Measurements from ENCODE around the gene ME3. TPM values are rescaled to one million over a fixed set of nuclear protein-coding genes. Genes with fewer than 3 reads are reported as not detected.

The ME3 gene
- total RNA-seq, 1 experiment from 2014 or later = 83.8 TPM

- ChIA-PET POLR2A (ENCODE audit: unreplicated experiment) (no interaction called here), CTCF (no interaction called here)
- H3K4me2 ChIP-seq (ENCODE audit: low read length) = no peak overlapping the region
- H3K9ac ChIP-seq (ENCODE audit: low read length) = no peak overlapping the region
- no peaks in the 10 kb centered on the region for H3K36me3 ChIP-seq (ENCODE audit: low read depth, low read length)
- H4K20me1 ChIP-seq (ENCODE audit: low read length) = no peaks in the 10 kb centered on the region
- H3K27me3 ChIP-seq (ENCODE audit: low read length) = no peaks in the 10 kb centered on the region
- no peaks in the 10 kb centered on the region for H3F3A ChIP-seq (ENCODE audit: low read length, unreplicated experiment)
- no peak overlapping the region for H3K27ac ChIP-seq (ENCODE audit: low read length)
- DNase-seq (no peak), ATAC-seq (no peak)
- H3K4me1 ChIP-seq (ENCODE audit: insufficient read depth, low read length) = peaks cover 9% of the 10 kb centered on the region
- no peak for TF ChIP-seq EZH2phosphoT487 (IDR thresholded peaks at IDR 0.05; ENCODE audit: borderline replicate concordance, low read length)
- no peak for TF ChIP-seq EZH2 (IDR thresholded peaks at IDR 0.05; ENCODE audit: low read length, unreplicated experiment)
- TF ChIP-seq, protein P1, sequence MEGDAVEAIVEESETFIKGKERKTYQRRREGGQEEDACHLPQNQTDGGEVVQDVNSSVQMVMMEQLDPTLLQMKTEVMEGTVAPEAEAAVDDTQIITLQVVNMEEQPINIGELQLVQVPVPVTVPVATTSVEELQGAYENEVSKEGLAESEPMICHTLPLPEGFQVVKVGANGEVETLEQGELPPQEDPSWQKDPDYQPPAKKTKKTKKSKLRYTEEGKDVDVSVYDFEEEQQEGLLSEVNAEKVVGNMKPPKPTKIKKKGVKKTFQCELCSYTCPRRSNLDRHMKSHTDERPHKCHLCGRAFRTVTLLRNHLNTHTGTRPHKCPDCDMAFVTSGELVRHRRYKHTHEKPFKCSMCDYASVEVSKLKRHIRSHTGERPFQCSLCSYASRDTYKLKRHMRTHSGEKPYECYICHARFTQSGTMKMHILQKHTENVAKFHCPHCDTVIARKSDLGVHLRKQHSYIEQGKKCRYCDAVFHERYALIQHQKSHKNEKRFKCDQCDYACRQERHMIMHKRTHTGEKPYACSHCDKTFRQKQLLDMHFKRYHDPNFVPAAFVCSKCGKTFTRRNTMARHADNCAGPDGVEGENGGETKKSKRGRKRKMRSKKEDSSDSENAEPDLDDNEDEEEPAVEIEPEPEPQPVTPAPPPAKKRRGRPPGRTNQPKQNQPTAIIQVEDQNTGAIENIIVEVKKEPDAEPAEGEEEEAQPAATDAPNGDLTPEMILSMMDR (conservative IDR thresholded peaks at IDR 0.05; ENCODE audit: low read depth, low read length) = no peak
- H3K9me3 ChIP-seq (ENCODE audit: low read length) = no peaks in the 10 kb centered on the region
- no peak overlapping the region for H3K4me3 ChIP-seq (ENCODE audit: low read length)
- no TSS peak for BruUV-seq (replicated peaks)
- no peaks in the 10 kb centered on the region for H3K79me2 ChIP-seq (ENCODE audit: low read length)
- H2AFZ ChIP-seq (ENCODE audit: low read length) = no peak overlapping the region
- no peaks in the 10 kb centered on the region for H3K9me2 ChIP-seq (replicated peaks; ENCODE audit: low read length)
- intact Hi-C loops (cut with micrococcal nuclease) = no loop called here
Measured at GRCh38 chr11:86713552-86713951, 41.1 kb upstream of the ME3 start.

DNA sequence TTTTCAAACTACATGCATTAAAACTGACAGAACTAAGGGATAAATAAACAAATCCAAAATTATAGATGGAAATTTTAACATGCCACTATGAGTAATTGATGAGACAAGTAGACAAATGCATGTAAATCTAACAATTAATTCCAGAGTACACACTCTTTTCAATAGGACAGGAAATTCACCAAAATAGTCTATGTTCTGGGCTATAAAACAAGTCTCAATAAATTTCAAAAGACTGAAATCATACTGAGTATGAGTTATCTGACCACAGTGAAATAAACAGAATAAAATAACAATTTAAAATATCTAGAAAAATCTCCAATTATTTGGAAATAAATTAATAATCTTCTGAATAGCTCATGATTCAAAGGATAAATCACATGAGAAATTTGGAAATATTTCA lies 38.5 kb upstream of the ME3 start:
- Histone ChIP-seq H3K4me3 (ENCODE audit: low read length) (no peak overlapping the region), H3K79me2 (ENCODE audit: low read length) (no peaks in the 10 kb centered on the region), H3K9ac (ENCODE audit: low read length) (no peak overlapping the region), H3K9me3 (ENCODE audit: low read length) (no peaks in the 10 kb centered on the region), H3K27me3 (ENCODE audit: low read length) (no peaks in the 10 kb centered on the region), H3K4me2 (ENCODE audit: low read length) (no peak overlapping the region), H3F3A (ENCODE audit: low read length, unreplicated experiment) (no peaks in the 10 kb centered on the region), H3K27ac (ENCODE audit: low read length) (no peak overlapping the region), H3K36me3 (ENCODE audit: low read depth, low read length) (no peaks in the 10 kb centered on the region), H4K20me1 (ENCODE audit: low read length) (no peaks in the 10 kb centered on the region), H2AFZ (ENCODE audit: low read length) (no peak overlapping the region), H3K4me1 (ENCODE audit: insufficient read depth, low read length) (no peaks in the 10 kb centered on the region), H3K9me2 (replicated peaks; ENCODE audit: low read length) (no peaks in the 10 kb centered on the region)
- intact Hi-C loops (cut with micrococcal nuclease) = loop anchor here (2.0 kb wide), 1 partner anchor 16 kb away; no protein-coding TSS in a partner anchor
- BruUV-seq (replicated peaks) = no TSS peak
- ChIA-PET CTCF (no interaction called here), POLR2A (ENCODE audit: unreplicated experiment) (interaction anchor here (0.7 kb wide), 1 partner anchor 227 kb away, joined by 7 read pairs; no protein-coding TSS in a partner anchor)
- peak; percentile 66 for ATAC-seq
- TF ChIP-seq EZH2 (IDR thresholded peaks at IDR 0.05; ENCODE audit: low read length, unreplicated experiment) = no peak
- TF ChIP-seq EZH2phosphoT487 (IDR thresholded peaks at IDR 0.05; ENCODE audit: borderline replicate concordance, low read length) = no peak
- TF ChIP-seq, protein P1 (conservative IDR thresholded peaks at IDR 0.05; ENCODE audit: low read depth, low read length) = no peak
- DNase-seq = no peak

DNA sequence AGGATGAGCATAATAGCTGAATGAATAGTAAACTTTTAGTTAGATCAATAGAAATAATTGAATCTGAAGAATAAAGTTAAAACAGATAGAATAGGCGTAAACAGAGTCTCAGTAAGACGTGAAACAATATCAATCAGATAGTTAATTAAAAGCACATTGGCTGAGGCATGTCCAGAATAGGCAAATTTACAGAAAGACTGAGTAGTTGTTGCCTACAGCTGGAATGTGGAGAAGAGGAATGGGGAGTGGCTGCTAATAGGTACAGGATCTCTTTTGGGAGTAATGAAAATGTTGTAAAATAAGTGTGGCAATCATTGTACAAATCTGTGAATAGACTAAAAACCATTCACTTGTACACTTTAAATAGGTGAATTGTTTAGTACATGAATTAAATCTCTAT lies 36.3 kb upstream of the ME3 start:
- H3K9me3 ChIP-seq (ENCODE audit: low read length) = no peaks in the 10 kb centered on the region
- no peaks in the 10 kb centered on the region for H3K36me3 ChIP-seq (ENCODE audit: low read depth, low read length)
- H3K9ac ChIP-seq (ENCODE audit: low read length) = no peak overlapping the region
- H3K4me2 ChIP-seq (ENCODE audit: low read length) = no peak overlapping the region
- no peaks in the 10 kb centered on the region for H3K9me2 ChIP-seq (replicated peaks; ENCODE audit: low read length)
- POLR2A ChIA-PET (ENCODE audit: unreplicated experiment) = no interaction called here
- H3K27me3 ChIP-seq (ENCODE audit: low read length) = no peaks in the 10 kb centered on the region
- H3K4me1 ChIP-seq (ENCODE audit: insufficient read depth, low read length) = no peaks in the 10 kb centered on the region
- CTCF ChIA-PET = no interaction called here
- DNase-seq (no peak), ATAC-seq (no peak; the same call in 1 of the 2 replicates)
- no peaks in the 10 kb centered on the region for H4K20me1 ChIP-seq (ENCODE audit: low read length)
- H3F3A ChIP-seq (ENCODE audit: low read length, unreplicated experiment) = no peaks in the 10 kb centered on the region
- H3K79me2 ChIP-seq (ENCODE audit: low read length) = no peaks in the 10 kb centered on the region
- intact Hi-C loops (cut with micrococcal nuclease) = no loop called here
- TF ChIP-seq EZH2 (IDR thresholded peaks at IDR 0.05; ENCODE audit: low read length, unreplicated experiment) (no peak), EZH2phosphoT487 (IDR thresholded peaks at IDR 0.05; ENCODE audit: borderline replicate concordance, low read length) (no peak)
- TF ChIP-seq, protein P1 (conservative IDR thresholded peaks at IDR 0.05; ENCODE audit: low read depth, low read length) = no peak
- no peak overlapping the region for H3K27ac ChIP-seq (ENCODE audit: low read length)
- H2AFZ ChIP-seq (ENCODE audit: low read length) = no peak overlapping the region
- no peak overlapping the region for H3K4me3 ChIP-seq (ENCODE audit: low read length)
- no TSS peak for BruUV-seq (replicated peaks)
